A673 (cell line): Measurements from ENCODE around the gene MDGA2.

Experiments used
- EZH2 ChIP-seq: fragments of 200-600 bp; sonication (generic); IDR thresholded peaks from 2 replicates; pipeline ENCODE4 v1.6.1; 2017; ENCODE audit warnings: borderline replicate concordance, low read depth, mild to moderate bottlenecking, mixed read lengths, antibody characterized with exemption, low read length; ENCODE audit not compliant: poor library complexity, severe bottlenecking
- TF ChIP-seq, protein P1 (sequence below): fragments of 300-800, 200-600 bp; sonication (generic); conservative IDR thresholded peaks from 2 replicates; pipeline ENCODE4 v1.5.1; 2017; ENCODE audit warnings: low read depth, mild to moderate bottlenecking, antibody characterized with exemption, low read length, moderate library complexity, mixed read lengths

DNA sequence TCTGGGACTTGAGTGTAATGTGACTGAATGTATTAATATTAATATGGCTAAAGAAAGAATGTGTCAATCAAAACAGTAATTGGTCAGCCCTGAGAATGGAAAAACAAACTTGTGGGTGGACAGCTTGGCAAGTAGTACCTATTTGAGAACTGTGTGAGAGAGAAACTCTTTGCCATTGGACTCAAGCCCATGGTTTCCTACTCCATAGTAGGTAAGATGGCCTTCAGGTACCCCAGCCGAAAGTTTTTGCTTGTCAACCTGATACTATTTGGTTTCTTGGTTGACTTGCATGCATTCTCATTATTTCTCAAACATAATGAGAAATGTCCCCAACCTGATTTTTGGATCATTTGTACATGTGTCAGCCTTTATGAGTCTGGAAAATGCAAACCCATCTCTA is 391.1 kb downstream of the MDGA2 start:
- TF ChIP-seq, protein P1, sequence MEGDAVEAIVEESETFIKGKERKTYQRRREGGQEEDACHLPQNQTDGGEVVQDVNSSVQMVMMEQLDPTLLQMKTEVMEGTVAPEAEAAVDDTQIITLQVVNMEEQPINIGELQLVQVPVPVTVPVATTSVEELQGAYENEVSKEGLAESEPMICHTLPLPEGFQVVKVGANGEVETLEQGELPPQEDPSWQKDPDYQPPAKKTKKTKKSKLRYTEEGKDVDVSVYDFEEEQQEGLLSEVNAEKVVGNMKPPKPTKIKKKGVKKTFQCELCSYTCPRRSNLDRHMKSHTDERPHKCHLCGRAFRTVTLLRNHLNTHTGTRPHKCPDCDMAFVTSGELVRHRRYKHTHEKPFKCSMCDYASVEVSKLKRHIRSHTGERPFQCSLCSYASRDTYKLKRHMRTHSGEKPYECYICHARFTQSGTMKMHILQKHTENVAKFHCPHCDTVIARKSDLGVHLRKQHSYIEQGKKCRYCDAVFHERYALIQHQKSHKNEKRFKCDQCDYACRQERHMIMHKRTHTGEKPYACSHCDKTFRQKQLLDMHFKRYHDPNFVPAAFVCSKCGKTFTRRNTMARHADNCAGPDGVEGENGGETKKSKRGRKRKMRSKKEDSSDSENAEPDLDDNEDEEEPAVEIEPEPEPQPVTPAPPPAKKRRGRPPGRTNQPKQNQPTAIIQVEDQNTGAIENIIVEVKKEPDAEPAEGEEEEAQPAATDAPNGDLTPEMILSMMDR: no peak
- TF ChIP-seq EZH2: no peak
